HCT116 (cell line): ENCODE results near the gene C4orf50.

Source experiments
- EGR1 ChIP-seq: IDR thresholded peaks from 2 replicates; pipeline ENCODE4 v1.6.1; 2012; ENCODE audit warnings: low read depth
- EZH2 ChIP-seq: fragments of 200-600 bp; sonication (generic); IDR thresholded peaks from 2 replicates; pipeline ENCODE4 v1.6.1; 2017; ENCODE audit warnings: antibody characterized with exemption, mixed run types
- SP1 ChIP-seq: IDR thresholded peaks from 2 replicates; pipeline ENCODE4 v1.6.1; 2012; ENCODE audit warnings: low read depth

GRCh38 chr4:5982156-5982973 lies 35.9 kb downstream of the C4orf50 start:
- TF ChIP-seq EZH2 (no peak), EGR1 (no peak), SP1 (no peak)
